Immature natural killer cell (primary cell): ENCODE measurements around the gene ARHGAP12. TPM values are rescaled to one million over a fixed set of nuclear protein-coding genes. Genes with fewer than 3 reads are reported as not detected.

ENCODE experiments used
- DNase-seq, 3 donors: peaks; one replicate each; pipeline ENCODE4 v3.0.0; 2022; ENCODE audit warnings: mixed read lengths in 1 of 3
- H3K27ac Mint-ChIP-seq, 6 donors: one replicate each; pipeline ENCODE4 v1.8.0; 2020; ENCODE audit warnings: mixed read lengths in 6 of 6, mild to moderate bottlenecking in 5 of 6, inconsistent platforms in 4 of 6, moderate library complexity in 3 of 6
- H3K27me3 Mint-ChIP-seq, 3 donors: one replicate each; pipeline ENCODE4 v1.8.0; 2020 to 2021; ENCODE audit warnings: low read depth in 3 of 3, mild to moderate bottlenecking in 3 of 3, mixed read lengths in 3 of 3, moderate library complexity in 3 of 3, inconsistent platforms in 1 of 3
- H3K36me3 Mint-ChIP-seq, 3 donors: one replicate each; pipeline ENCODE4 v1.8.0; 2020; ENCODE audit warnings: mixed read lengths in 3 of 3, inconsistent platforms in 2 of 3, mild to moderate bottlenecking in 2 of 3
- H3K4me1 Mint-ChIP-seq, 2 donors: one replicate each; pipeline ENCODE4 v1.8.0; 2020; ENCODE audit warnings: inconsistent platforms in 2 of 2, mild to moderate bottlenecking in 2 of 2, mixed read lengths in 2 of 2, moderate library complexity in 1 of 2
- H3K4me3 Mint-ChIP-seq, 5 donors: one replicate each; pipeline ENCODE4 v1.8.0; 2020; ENCODE audit warnings: mild to moderate bottlenecking in 5 of 5, mixed read lengths in 5 of 5, inconsistent platforms in 3 of 5, moderate library complexity in 3 of 5
- H3K9me3 Mint-ChIP-seq, 6 donors: one replicate each; pipeline ENCODE4 v1.8.0; 2020; ENCODE audit warnings: mild to moderate bottlenecking in 6 of 6, mixed read lengths in 6 of 6, inconsistent platforms in 4 of 6, moderate library complexity in 3 of 6
- polyA plus RNA-seq, 3 donors: library from polyadenylated mRNA; unstranded; fragments of 300-500 nt; fragmentation: Illumina TruSeq; gene quantifications; one replicate each; pipeline ENCODE4 v1.2.3, GENCODE V29; 2021

ARHGAP12 gene
- polyA plus RNA-seq, 3 donors from 2014 or later = 6.2 to 11.8 (median 8.1) TPM

GRCh38 chr10:31833753-31834152 is 94.9 kb downstream of the ARHGAP12 start:
- DNase-seq = no peak
- H3K27me3 Mint-ChIP-seq = no peaks in the 10 kb centered on the region
- no peak overlapping the region for H3K4me3 Mint-ChIP-seq
- peaks cover 0 to 3% of the 10 kb centered on the region in 2 donors for H3K4me1 Mint-ChIP-seq
- peak overlapping the region in 2 of 6 donors; percentile 2 to 51 for H3K27ac Mint-ChIP-seq
- no peaks in the 10 kb centered on the region for H3K9me3 Mint-ChIP-seq
- peaks cover 6 to 13% (median 9%) of the 10 kb centered on the region in 3 donors for H3K36me3 Mint-ChIP-seq

- H3K27ac Mint-ChIP-seq = no peak overlapping the region
- DNase-seq = no peak
- no peak overlapping the region for H3K4me3 Mint-ChIP-seq
- peaks cover 5 to 12% (median 9%) of the 10 kb centered on the region in 3 donors for H3K36me3 Mint-ChIP-seq
- H3K9me3 Mint-ChIP-seq = no peaks in the 10 kb centered on the region
- H3K27me3 Mint-ChIP-seq = peaks cover 0 to 2% (median 0%) of the 10 kb centered on the region in 3 donors
- H3K4me1 Mint-ChIP-seq = peaks cover 0 to 3% of the 10 kb centered on the region in 2 donors
These were observed 96.4 kb downstream of the ARHGAP12 start for GRCh38 chr10:31832261-31832660.

GRCh38 chr10:31830887-31831286 is 97.7 kb downstream of the ARHGAP12 start:
- H3K27ac Mint-ChIP-seq = no peak overlapping the region
- peaks cover 0 to 2% (median 0%) of the 10 kb centered on the region in 3 donors for H3K27me3 Mint-ChIP-seq
- peaks cover 5 to 7% (median 7%) of the 10 kb centered on the region in 3 donors for H3K36me3 Mint-ChIP-seq
- DNase-seq = no peak
- H3K9me3 Mint-ChIP-seq = no peaks in the 10 kb centered on the region
- no peaks in the 10 kb centered on the region for H3K4me1 Mint-ChIP-seq
- no peak overlapping the region for H3K4me3 Mint-ChIP-seq

- Mint-ChIP-seq H3K4me1 (no peaks in the 10 kb centered on the region), H3K27ac (no peak overlapping the region), H3K27me3 (peaks cover 0 to 2% (median 0%) of the 10 kb centered on the region in 3 donors), H3K4me3 (no peak overlapping the region), H3K36me3 (peaks cover 5 to 11% (median 7%) of the 10 kb centered on the region in 3 donors), H3K9me3 (no peaks in the 10 kb centered on the region)
- no peak for DNase-seq
These were observed 98.9 kb downstream of the ARHGAP12 start for GRCh38 chr10:31829776-31830175.

- no peak for DNase-seq
- Mint-ChIP-seq H3K9me3 (no peaks in the 10 kb centered on the region), H3K36me3 (peaks cover 8 to 25% (median 14%) of the 10 kb centered on the region in 3 donors), H3K27me3 (peaks cover 0 to 2% (median 0%) of the 10 kb centered on the region in 3 donors), H3K4me3 (no peak overlapping the region), H3K4me1 (no peaks in the 10 kb centered on the region), H3K27ac (no peak overlapping the region)
These were observed 105.3 kb downstream of the ARHGAP12 start for GRCh38 chr10:31823358-31823757.

GRCh38 chr10:31822616-31823318 is 105.9 kb downstream of the ARHGAP12 start:
- no peak for DNase-seq
- no peak overlapping the region for H3K27ac Mint-ChIP-seq

GRCh38 chr10:31822150-31822549 is 106.5 kb downstream of the ARHGAP12 start:
- Mint-ChIP-seq H3K4me1 (no peaks in the 10 kb centered on the region), H3K36me3 (peaks cover 8 to 28% (median 11%) of the 10 kb centered on the region in 3 donors), H3K4me3 (no peak overlapping the region), H3K27me3 (no peaks in the 10 kb centered on the region), H3K9me3 (no peaks in the 10 kb centered on the region), H3K27ac (no peak overlapping the region)
- DNase-seq = no peak

More at GRCh38 chr10:31822616-31823318, 105.9 kb downstream of the ARHGAP12 start:
- Mint-ChIP-seq H3K36me3 (peaks cover 8 to 28% (median 11%) of the 10 kb centered on the region in 3 donors), H3K4me1 (no peaks in the 10 kb centered on the region), H3K27me3 (no peaks in the 10 kb centered on the region), H3K4me3 (no peak overlapping the region), H3K9me3 (no peaks in the 10 kb centered on the region)

- Mint-ChIP-seq H3K4me1 (no peaks in the 10 kb centered on the region), H3K27ac (no peak overlapping the region), H3K27me3 (no peaks in the 10 kb centered on the region), H3K36me3 (peaks cover 15 to 38% (median 15%) of the 10 kb centered on the region in 3 donors), H3K4me3 (no peak overlapping the region), H3K9me3 (no peaks in the 10 kb centered on the region)
- DNase-seq = no peak
These were observed 107.8 kb downstream of the ARHGAP12 start for GRCh38 chr10:31820778-31821369.

GRCh38 chr10:31820096-31820495 is 108.5 kb downstream of the ARHGAP12 start:
- no peaks in the 10 kb centered on the region for H3K27me3 Mint-ChIP-seq
- H3K36me3 Mint-ChIP-seq = peaks cover 12 to 42% (median 15%) of the 10 kb centered on the region in 3 donors
- H3K27ac Mint-ChIP-seq = no peak overlapping the region
- H3K9me3 Mint-ChIP-seq = no peaks in the 10 kb centered on the region
- no peaks in the 10 kb centered on the region for H3K4me1 Mint-ChIP-seq
- DNase-seq = no peak
- H3K4me3 Mint-ChIP-seq = no peak overlapping the region

GRCh38 chr10:31819391-31819820 is 109.2 kb downstream of the ARHGAP12 start:
- Mint-ChIP-seq H3K27me3 (no peaks in the 10 kb centered on the region), H3K4me1 (no peaks in the 10 kb centered on the region), H3K27ac (no peak overlapping the region), H3K9me3 (no peaks in the 10 kb centered on the region), H3K36me3 (peaks cover 12 to 41% (median 18%) of the 10 kb centered on the region in 3 donors), H3K4me3 (no peak overlapping the region)
- DNase-seq = no peak

- no peak overlapping the region for H3K27ac Mint-ChIP-seq
- no peaks in the 10 kb centered on the region for H3K4me1 Mint-ChIP-seq
- no peaks in the 10 kb centered on the region for H3K9me3 Mint-ChIP-seq
- DNase-seq = no peak
- no peak overlapping the region for H3K4me3 Mint-ChIP-seq
- no peaks in the 10 kb centered on the region for H3K27me3 Mint-ChIP-seq
- peaks cover 12 to 33% (median 26%) of the 10 kb centered on the region in 3 donors for H3K36me3 Mint-ChIP-seq
These were observed 112.3 kb downstream of the ARHGAP12 start for GRCh38 chr10:31816318-31816717.

GRCh38 chr10:31808258-31809218 is 120.1 kb downstream of the ARHGAP12 start:
- peaks cover 14 to 33% (median 19%) of the 10 kb centered on the region in 3 donors for H3K36me3 Mint-ChIP-seq
- H3K9me3 Mint-ChIP-seq = no peaks in the 10 kb centered on the region
- peak overlapping the region; percentile 36 to 71 (median 68) for H3K4me3 Mint-ChIP-seq
- H3K27me3 Mint-ChIP-seq = peaks cover 0 to 3% (median 0%) of the 10 kb centered on the region in 3 donors
- peak; percentile 37 to 52 (median 43) for DNase-seq
- H3K4me1 Mint-ChIP-seq = peaks cover 5 to 12% of the 10 kb centered on the region in 2 donors
- H3K27ac Mint-ChIP-seq = peak overlapping the region; percentile 81 to 91 (median 86)

- Mint-ChIP-seq H3K9me3 (no peaks in the 10 kb centered on the region), H3K4me3 (no peak overlapping the region), H3K27me3 (peaks cover 0 to 1% (median 0%) of the 10 kb centered on the region in 3 donors), H3K36me3 (peaks cover 14 to 23% (median 18%) of the 10 kb centered on the region in 3 donors), H3K27ac (peak overlapping the region in 1 of 6 donors; percentile 45), H3K4me1 (peaks cover 5 to 12% of the 10 kb centered on the region in 2 donors)
- DNase-seq = no peak
These were observed 124.2 kb downstream of the ARHGAP12 start for GRCh38 chr10:31804352-31804810.
